HAP-1 (cell line): ENCODE results near the gene FAM234A.

Experiments used
- DNase-seq, 2 experiments: peaks; one replicate each; pipeline ENCODE4 v3.0.0-alpha.2; 2016 to 2020; ENCODE audit warnings: low spot score in 2 of 2
- H3K27me3 ChIP-seq: fragments of 250-450 bp; sonication (Bioruptor Pico); 2 replicates; pipeline ENCODE4 v1.5.1; 2020; ENCODE audit warnings: low read depth, mild to moderate bottlenecking, moderate library complexity
- H3K36me3 ChIP-seq: fragments of 250-450 bp; sonication (Bioruptor Pico); replicated peaks from 2 replicates; pipeline ENCODE4 v1.5.1; 2020; ENCODE audit warnings: mild to moderate bottlenecking
- H3K4me1 ChIP-seq: fragments of 250-450 bp; sonication (Bioruptor Pico); 2 replicates; pipeline ENCODE4 v1.5.1; 2020; ENCODE audit warnings: mild to moderate bottlenecking
- H3K4me3 ChIP-seq: fragments of 250-450 bp; sonication (Bioruptor Pico); 2 replicates; pipeline ENCODE4 v1.5.1; 2020; ENCODE audit warnings: mild to moderate bottlenecking, moderate library complexity
- H3K9me3 ChIP-seq: fragments of 250-450 bp; sonication (Bioruptor Pico); 2 replicates; pipeline ENCODE4 v1.5.1; 2020; ENCODE audit warnings: mild to moderate bottlenecking, moderate library complexity
- in situ Hi-C: fragments of 300-500 bp; cut with MboI; formaldehyde crosslinking; loops from 3 replicates; pipeline ENCODE4 v1.14.3; 2020; ENCODE audit warnings: low sequenced_read_pairs, inconsistent platforms, mixed read lengths

The FAM234A gene

GRCh38 chr16:285146-286055 lies 50.8 kb downstream of the FAM234A start:
- Histone ChIP-seq H3K27me3 (no peaks in the 10 kb centered on the region), H3K36me3 (peaks cover 43% of the 10 kb centered on the region), H3K4me3 (no peak overlapping the region), H3K9me3 (no peaks in the 10 kb centered on the region), H3K4me1 (peaks cover 4% of the 10 kb centered on the region)
- DNase-seq: no peak
- in situ Hi-C loops: no loop called here

- DNase-seq: no peak
- in situ Hi-C loops: no loop called here
- H3K4me3 ChIP-seq: no peak overlapping the region
- no peaks in the 10 kb centered on the region for H3K9me3 ChIP-seq
- no peaks in the 10 kb centered on the region for H3K27me3 ChIP-seq
- no peaks in the 10 kb centered on the region for H3K4me1 ChIP-seq
- H3K36me3 ChIP-seq: peaks cover 54% of the 10 kb centered on the region
Observed at GRCh38 chr16:286491-287297, 52.1 kb downstream of the FAM234A start.

- no peaks in the 10 kb centered on the region for H3K27me3 ChIP-seq
- DNase-seq: no peak
- H3K4me1 ChIP-seq: no peaks in the 10 kb centered on the region
- H3K36me3 ChIP-seq: peaks cover 60% of the 10 kb centered on the region
- H3K4me3 ChIP-seq: no peak overlapping the region
- no peaks in the 10 kb centered on the region for H3K9me3 ChIP-seq
- in situ Hi-C loops: no loop called here
Observed at GRCh38 chr16:287298-287811, 52.7 kb downstream of the FAM234A start.

GRCh38 chr16:287981-288920 lies 53.6 kb downstream of the FAM234A start:
- Histone ChIP-seq H3K4me3 (no peak overlapping the region), H3K27me3 (no peaks in the 10 kb centered on the region), H3K9me3 (no peaks in the 10 kb centered on the region), H3K4me1 (no peaks in the 10 kb centered on the region), H3K36me3 (peaks cover 67% of the 10 kb centered on the region)
- in situ Hi-C loops: no loop called here
- DNase-seq: no peak

GRCh38 chr16:289395-289997 lies 54.9 kb downstream of the FAM234A start:
- Histone ChIP-seq H3K36me3 (peaks cover 69% of the 10 kb centered on the region), H3K9me3 (no peaks in the 10 kb centered on the region), H3K27me3 (no peaks in the 10 kb centered on the region), H3K4me1 (no peaks in the 10 kb centered on the region), H3K4me3 (no peak overlapping the region)
- no peak for DNase-seq
- in situ Hi-C loops: no loop called here

GRCh38 chr16:290015-290680 lies 55.5 kb downstream of the FAM234A start:
- Histone ChIP-seq H3K4me1 (no peaks in the 10 kb centered on the region), H3K4me3 (no peak overlapping the region), H3K27me3 (no peaks in the 10 kb centered on the region), H3K36me3 (peaks cover 63% of the 10 kb centered on the region), H3K9me3 (no peaks in the 10 kb centered on the region)
- DNase-seq: no peak
- in situ Hi-C loops: no loop called here

- Histone ChIP-seq H3K27me3 (no peaks in the 10 kb centered on the region), H3K9me3 (no peaks in the 10 kb centered on the region), H3K4me3 (no peak overlapping the region), H3K36me3 (peaks cover 63% of the 10 kb centered on the region), H3K4me1 (no peaks in the 10 kb centered on the region)
- DNase-seq: no peak
- in situ Hi-C loops: no loop called here
Observed at GRCh38 chr16:290681-291405, 56.2 kb downstream of the FAM234A start.

- Histone ChIP-seq H3K9me3 (no peaks in the 10 kb centered on the region), H3K27me3 (no peaks in the 10 kb centered on the region), H3K4me3 (no peak overlapping the region), H3K4me1 (no peaks in the 10 kb centered on the region), H3K36me3 (peaks cover 62% of the 10 kb centered on the region)
- no peak for DNase-seq
- in situ Hi-C loops: no loop called here
Observed at GRCh38 chr16:291539-291938, 56.9 kb downstream of the FAM234A start.

GRCh38 chr16:293043-293775 lies 58.6 kb downstream of the FAM234A start:
- Histone ChIP-seq H3K4me3 (no peak overlapping the region), H3K36me3 (peaks cover 59% of the 10 kb centered on the region), H3K4me1 (no peaks in the 10 kb centered on the region), H3K9me3 (no peaks in the 10 kb centered on the region), H3K27me3 (no peaks in the 10 kb centered on the region)
- DNase-seq: no peak
- in situ Hi-C loops: no loop called here

GRCh38 chr16:296276-296675 lies 61.7 kb downstream of the FAM234A start:
- no peak for DNase-seq
- no peaks in the 10 kb centered on the region for H3K4me1 ChIP-seq
- no peaks in the 10 kb centered on the region for H3K9me3 ChIP-seq
- no peak overlapping the region for H3K4me3 ChIP-seq
- H3K36me3 ChIP-seq: peaks cover 37% of the 10 kb centered on the region
- H3K27me3 ChIP-seq: no peaks in the 10 kb centered on the region
- in situ Hi-C loops: no loop called here

- Histone ChIP-seq H3K27me3 (no peaks in the 10 kb centered on the region), H3K4me1 (no peaks in the 10 kb centered on the region), H3K4me3 (no peak overlapping the region), H3K9me3 (no peaks in the 10 kb centered on the region), H3K36me3 (peaks cover 31% of the 10 kb centered on the region)
- DNase-seq: no peak
- in situ Hi-C loops: no loop called here
Observed at GRCh38 chr16:296806-297510, 62.3 kb downstream of the FAM234A start.
